Activated CD8-positive, alpha-beta memory T cell treated with anti-CD3 and anti-CD28 coated beads for 36 hours (primary cell): Measurements from ENCODE around the gene ARL17A. TPM values are rescaled to one million over a fixed set of nuclear protein-coding genes. Genes with fewer than 3 reads are reported as not detected.
"Not testable (repeated sequence)": the region's sequence is repeated elsewhere in the genome, so short reads cannot be mapped to it uniquely, and the experiment has no call there.

ENCODE experiments used
- CTCF ChIA-PET: fragments of 350-600 bp; sonication (Branson Sonifier 250); formaldehyde crosslinking; loops from one replicate; lab custom pipeline; 2021; ENCODE audit warnings: antibody characterized with exemption; lab: Charles Lee
- POLR2A ChIA-PET: fragments of 350-600 bp; sonication (Branson Sonifier 250); formaldehyde crosslinking; loops from one replicate; lab custom pipeline; 2021; ENCODE audit warnings: antibody characterized with exemption; lab: Charles Lee
- total RNA-seq, 2 experiments: library from RNA; stranded (reverse); gene quantifications; one replicate each; pipeline ENCODE4 v1.2.3, GENCODE V29; 2021

ARL17A gene
- total RNA-seq: 10 to 100 TPM; 11.8 to 14.5 TPM

GRCh38 chr17:46579083-46580075, at the start of gene ARL17A:
Gene ARL17A, minus strand, starts transcription at chr17:46579691. Its CDS starts 3,369 bp downstream, at chr17:46576322.
- CTCF ChIA-PET, POLR2A ChIA-PET: not testable (repeated sequence)

GRCh38 chr17:46628753-46629436, 49.4 kb upstream of the ARL17A start:
- CTCF ChIA-PET, POLR2A ChIA-PET: not testable (repeated sequence)

- POLR2A ChIA-PET, CTCF ChIA-PET: not testable (repeated sequence)
These were observed 48.0 kb upstream of the ARL17A start for GRCh38 chr17:46627452-46627851.

GRCh38 chr17:46624726-46625125, 45.2 kb upstream of the ARL17A start:
- CTCF ChIA-PET, POLR2A ChIA-PET: not testable (repeated sequence)

- POLR2A ChIA-PET, CTCF ChIA-PET: not testable (repeated sequence)
These were observed 44.3 kb upstream of the ARL17A start for GRCh38 chr17:46623790-46624189.

GRCh38 chr17:46618975-46619374, 39.5 kb upstream of the ARL17A start:
- CTCF ChIA-PET, POLR2A ChIA-PET: not testable (repeated sequence)

- POLR2A ChIA-PET, CTCF ChIA-PET: not testable (repeated sequence)
These were observed 37.6 kb upstream of the ARL17A start for GRCh38 chr17:46617121-46617520.

- POLR2A ChIA-PET, CTCF ChIA-PET: not testable (repeated sequence)
These were observed 34.4 kb upstream of the ARL17A start for GRCh38 chr17:46613876-46614275.

GRCh38 chr17:46611304-46611703, 31.8 kb upstream of the ARL17A start:
- CTCF ChIA-PET, POLR2A ChIA-PET: not testable (repeated sequence)

GRCh38 chr17:46603125-46603524, 23.6 kb upstream of the ARL17A start:
- CTCF ChIA-PET, POLR2A ChIA-PET: not testable (repeated sequence)

- POLR2A ChIA-PET: not testable (repeated sequence)
These were observed 21.3 kb upstream of the ARL17A start for GRCh38 chr17:46600767-46601166.

GRCh38 chr17:46598344-46598931, 18.9 kb upstream of the ARL17A start:
- POLR2A ChIA-PET, CTCF ChIA-PET: not testable (repeated sequence)

More at GRCh38 chr17:46600767-46601166, 21.3 kb upstream of the ARL17A start:
- CTCF ChIA-PET: not testable (repeated sequence)

GRCh38 chr17:46591332-46591731, 11.8 kb upstream of the ARL17A start:
- POLR2A ChIA-PET: not testable (repeated sequence)

GRCh38 chr17:46590157-46591146, 11.0 kb upstream of the ARL17A start, which contains the start of gene NSF:
Gene NSF, plus strand, starts transcription at chr17:46590669. Its CDS starts 107 bp downstream, at chr17:46590776.
- POLR2A ChIA-PET, CTCF ChIA-PET: not testable (repeated sequence)

More at GRCh38 chr17:46591332-46591731, 11.8 kb upstream of the ARL17A start:
- CTCF ChIA-PET: not testable (repeated sequence)

- CTCF ChIA-PET, POLR2A ChIA-PET: not testable (repeated sequence)
These were observed 6.0 kb upstream of the ARL17A start for GRCh38 chr17:46585444-46585843.

- CTCF ChIA-PET, POLR2A ChIA-PET: not testable (repeated sequence)
These were observed 591 bp upstream of the ARL17A start for GRCh38 chr17:46580082-46580481.

- CTCF ChIA-PET, POLR2A ChIA-PET: not testable (repeated sequence)
These were observed 7.7 kb downstream of the ARL17A start for GRCh38 chr17:46571796-46572195.

- CTCF ChIA-PET, POLR2A ChIA-PET: not testable (repeated sequence)
These were observed 12.5 kb downstream of the ARL17A start for GRCh38 chr17:46566980-46567379.

GRCh38 chr17:46566284-46566683, 13.2 kb downstream of the ARL17A start:
- POLR2A ChIA-PET, CTCF ChIA-PET: not testable (repeated sequence)
